ENCODE measurements around the gene FTO. TPM values are rescaled to one million over a fixed set of nuclear protein-coding genes. Genes with fewer than 3 reads are reported as not detected.

Gene FTO
- total RNA-seq, 2 donors from 2014 or later = 72.7 to 73.6 TPM

- WGBS = 75% methylated on average over 6 of the region's 6 CpGs
- no peaks in the 10 kb centered on the region for H3K4me1 ChIP-seq (replicated peaks)
- no peaks in the 10 kb centered on the region for H3K9me3 ChIP-seq
- no peaks in the 10 kb centered on the region for H3K27me3 ChIP-seq (replicated peaks; ENCODE audit: insufficient read depth)
- no peaks in the 10 kb centered on the region for H3K36me3 ChIP-seq
- no peak for DNase-seq (ENCODE audit: low spot score)
- H3K27ac ChIP-seq = no peak overlapping the region
- TF ChIP-seq CTCF (IDR thresholded peaks at IDR 0.05) = no peak
- no peak for TF ChIP-seq POLR2AphosphoS5 (IDR thresholded peaks at IDR 0.05)
- no peak for TF ChIP-seq POLR2A (IDR thresholded peaks at IDR 0.05)
- intact Hi-C loops (cut with DNase I) = no loop called here
- no peak overlapping the region for H3K4me3 ChIP-seq
These were observed 245.9 kb downstream of the FTO start for GRCh38 chr16:53949715-53950410.

GRCh38 chr16:53950677-53951076 is 246.7 kb downstream of the FTO start:
- Histone ChIP-seq H3K27me3 (replicated peaks; ENCODE audit: insufficient read depth) (no peaks in the 10 kb centered on the region), H3K36me3 (no peaks in the 10 kb centered on the region), H3K4me1 (replicated peaks) (no peaks in the 10 kb centered on the region), H3K4me3 (no peak overlapping the region), H3K27ac (no peak overlapping the region), H3K9me3 (no peaks in the 10 kb centered on the region)
- intact Hi-C loops (cut with DNase I) = no loop called here
- DNase-seq (ENCODE audit: low spot score) = no peak
- 94% methylated on average over 5 of the region's 5 CpGs for WGBS
- no peak for TF ChIP-seq POLR2AphosphoS5 (IDR thresholded peaks at IDR 0.05)
- no peak for TF ChIP-seq POLR2A (IDR thresholded peaks at IDR 0.05)
- TF ChIP-seq CTCF (IDR thresholded peaks at IDR 0.05) = no peak

GRCh38 chr16:53952215-53953208 is 248.6 kb downstream of the FTO start:
- no peak overlapping the region for H3K4me3 ChIP-seq
- 74% methylated on average over 7 of the region's 7 CpGs for WGBS
- no peak for DNase-seq (ENCODE audit: low spot score)
- H3K9me3 ChIP-seq = no peaks in the 10 kb centered on the region
- TF ChIP-seq POLR2A (IDR thresholded peaks at IDR 0.05) (no peak), CTCF (IDR thresholded peaks at IDR 0.05) (no peak)
- no peaks in the 10 kb centered on the region for H3K27me3 ChIP-seq (replicated peaks; ENCODE audit: insufficient read depth)
- no peaks in the 10 kb centered on the region for H3K4me1 ChIP-seq (replicated peaks)
- intact Hi-C loops (cut with DNase I) = no loop called here
- no peaks in the 10 kb centered on the region for H3K36me3 ChIP-seq
- no peak overlapping the region for H3K27ac ChIP-seq

- intact Hi-C loops (cut with DNase I) = no loop called here
- whole genome bisulfite sequencing = 41% methylated on average over 2 of the region's 2 CpGs
- H3K4me3 ChIP-seq = no peak overlapping the region
- no peaks in the 10 kb centered on the region for H3K36me3 ChIP-seq
- H3K27me3 ChIP-seq (replicated peaks; ENCODE audit: insufficient read depth) = no peaks in the 10 kb centered on the region
- DNase-seq (ENCODE audit: low spot score) = no peak
- no peaks in the 10 kb centered on the region for H3K4me1 ChIP-seq (replicated peaks)
- TF ChIP-seq POLR2A (IDR thresholded peaks at IDR 0.05) (no peak), CTCF (IDR thresholded peaks at IDR 0.05) (no peak), POLR2AphosphoS5 (IDR thresholded peaks at IDR 0.05) (no peak)
- H3K27ac ChIP-seq = no peak overlapping the region
- no peaks in the 10 kb centered on the region for H3K9me3 ChIP-seq
These were observed 249.4 kb downstream of the FTO start for GRCh38 chr16:53953336-53953735.

Measured in prostate gland (tissue), 2 donors.